Hematopoietic multipotent progenitor cell treated with erythropoietin and hydrocortisone succinate and interleukin-3 and kit ligand, for 17 days (in vitro differentiated cells): Measurements from ENCODE around the gene PITX2.

Experiments
- DNase-seq: peaks from one replicate; pipeline ENCODE4 v3.0.0-alpha.2; 2015; ENCODE audit warnings: low spot score

PITX2 gene

DNA sequence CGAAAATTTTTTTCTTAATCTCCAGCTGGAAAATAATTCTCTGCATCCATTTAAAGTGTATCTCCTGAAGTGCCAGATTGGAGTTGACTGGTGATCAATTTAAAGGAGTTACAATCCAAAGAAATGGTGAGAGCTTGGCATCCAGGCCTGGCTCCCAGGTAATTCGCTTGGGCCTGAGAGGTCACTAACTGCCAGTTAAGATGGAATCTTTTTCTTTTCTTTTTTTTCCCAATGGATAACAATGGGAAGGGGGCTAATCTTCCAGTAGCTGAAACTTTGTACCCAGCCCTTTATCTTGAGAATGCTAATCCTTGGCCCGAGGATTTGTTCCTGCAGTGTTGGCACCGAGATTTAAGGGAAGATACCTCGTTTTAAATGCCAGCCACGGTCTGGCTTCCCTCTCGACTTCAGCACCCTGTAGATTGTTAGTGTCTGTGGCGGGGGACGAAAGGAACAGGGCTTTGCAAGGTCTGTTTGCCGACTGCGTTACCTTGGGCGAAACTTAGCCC is 13.3 kb upstream of the PITX2 start:
- no peak for DNase-seq

- no peak for DNase-seq
These were observed 12.4 kb upstream of the PITX2 start for GRCh38 chr4:110635163-110635865.

- no peak for DNase-seq
These were observed 11.7 kb upstream of the PITX2 start for GRCh38 chr4:110634350-110635162.

- no peak for DNase-seq
These were observed 10.8 kb upstream of the PITX2 start for GRCh38 chr4:110633358-110634341.

- no peak for DNase-seq
These were observed 9.9 kb upstream of the PITX2 start for GRCh38 chr4:110632506-110633357.

GRCh38 chr4:110631584-110632505 is 9.0 kb upstream of the PITX2 start:
- peak; percentile 25 for DNase-seq

- DNase-seq, result no peak
These were observed 8.0 kb upstream of the PITX2 start for GRCh38 chr4:110630688-110631402.

DNA sequence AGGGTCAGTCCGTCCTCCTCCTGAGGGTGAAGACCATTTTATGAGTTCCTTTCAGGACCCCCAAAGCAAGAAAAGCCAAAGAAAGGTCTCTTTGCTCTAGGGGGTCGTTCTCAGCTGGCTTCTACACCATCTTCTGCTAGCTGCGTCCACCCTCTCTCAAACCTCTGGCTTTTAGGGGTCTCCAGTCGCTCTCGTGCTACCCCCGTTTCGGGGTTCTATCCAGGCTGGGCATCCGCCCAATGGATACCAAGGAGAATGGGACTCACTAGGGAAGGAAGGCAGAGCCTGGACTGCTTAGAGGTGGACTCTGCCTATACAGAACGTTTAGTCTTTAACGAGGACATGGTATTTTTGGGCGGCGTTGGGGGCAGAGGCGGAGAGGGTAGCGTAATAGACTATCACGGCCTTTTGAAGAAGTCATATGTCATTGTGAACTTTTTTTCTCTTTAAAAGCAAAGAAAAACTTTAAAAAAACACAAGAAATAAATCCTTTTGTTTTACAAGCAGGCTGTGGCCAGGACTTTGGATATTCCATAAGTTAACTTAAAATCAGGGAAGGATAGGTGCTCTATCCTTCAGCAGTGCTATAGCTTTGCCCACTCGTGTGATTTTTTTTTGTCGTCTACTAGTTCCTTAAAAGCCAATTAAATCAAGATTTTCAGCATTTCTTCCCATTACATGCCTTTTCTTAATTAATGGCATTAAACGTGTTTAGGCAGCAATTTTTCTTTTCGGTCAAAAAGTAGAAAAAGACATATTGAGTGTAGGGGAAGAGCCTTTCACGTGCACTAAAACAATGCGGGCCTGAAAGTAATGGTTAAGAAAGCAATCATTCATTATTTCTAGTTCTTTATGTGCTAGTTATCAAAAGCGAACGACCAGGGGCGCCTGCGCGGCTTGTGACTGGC is 7.2 kb upstream of the PITX2 start:
- no peak for DNase-seq

DNA sequence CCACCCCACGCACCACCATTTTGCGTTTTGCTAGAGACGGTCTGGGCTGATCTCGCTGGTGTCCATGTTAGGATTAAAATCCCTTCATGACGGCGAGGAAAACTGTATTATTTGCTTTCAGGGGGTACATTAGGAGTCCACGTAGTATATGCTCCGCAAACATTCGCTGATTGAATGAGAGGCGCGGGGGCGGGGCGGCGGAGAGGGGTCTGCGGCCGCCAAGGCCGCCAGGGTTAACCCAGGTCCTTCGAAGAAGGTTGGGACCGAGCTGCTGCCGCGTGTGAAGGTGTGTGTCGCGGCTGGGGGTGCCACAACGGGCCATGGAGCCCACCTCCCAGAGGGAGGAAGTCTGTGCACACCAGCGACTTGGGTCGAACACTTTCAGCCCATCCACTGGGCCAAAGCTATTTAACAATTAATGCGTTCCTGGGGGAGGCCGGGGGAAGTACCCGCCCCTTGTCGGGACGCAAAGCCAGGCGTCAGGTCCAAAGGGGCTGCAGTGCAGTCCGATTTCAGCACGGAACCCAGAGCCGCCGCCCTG is 6.4 kb upstream of the PITX2 start:
- DNase-seq, result no peak

GRCh38 chr4:110628663-110629213 is 5.9 kb upstream of the PITX2 start:
- no peak for DNase-seq

DNA sequence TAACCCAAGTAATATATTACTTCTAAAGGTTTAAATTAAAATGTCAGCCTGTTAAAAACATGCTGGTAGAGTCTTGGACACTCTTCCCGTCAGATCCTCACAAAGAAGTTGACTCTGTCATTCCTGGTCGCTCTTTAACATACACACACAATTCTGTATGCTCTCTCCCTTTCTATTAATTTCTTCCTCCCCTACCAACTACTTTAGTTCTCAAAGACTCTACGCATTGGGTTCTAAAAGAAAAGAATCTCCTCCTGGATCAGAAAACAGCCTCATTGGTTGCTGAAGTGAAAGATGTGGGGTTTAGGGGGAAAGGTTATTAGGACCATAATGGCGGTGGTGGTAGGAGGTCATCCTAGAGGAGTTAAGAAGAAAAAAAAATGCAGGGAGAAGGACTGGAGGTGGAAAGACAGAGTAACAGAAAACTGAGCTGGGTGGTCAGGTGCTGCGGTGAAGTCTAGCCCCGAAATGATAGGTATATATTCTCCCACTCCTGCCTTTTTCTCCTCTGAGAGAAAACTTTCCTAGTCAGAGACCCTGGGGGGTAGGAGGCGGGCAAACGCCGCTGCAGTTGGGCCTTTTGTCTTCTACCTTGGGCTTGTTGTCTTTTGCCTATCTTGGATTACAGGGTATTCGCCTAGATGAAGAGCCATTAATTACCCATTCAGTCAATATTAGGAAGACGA is 5.2 kb upstream of the PITX2 start:
- no peak for DNase-seq

DNA sequence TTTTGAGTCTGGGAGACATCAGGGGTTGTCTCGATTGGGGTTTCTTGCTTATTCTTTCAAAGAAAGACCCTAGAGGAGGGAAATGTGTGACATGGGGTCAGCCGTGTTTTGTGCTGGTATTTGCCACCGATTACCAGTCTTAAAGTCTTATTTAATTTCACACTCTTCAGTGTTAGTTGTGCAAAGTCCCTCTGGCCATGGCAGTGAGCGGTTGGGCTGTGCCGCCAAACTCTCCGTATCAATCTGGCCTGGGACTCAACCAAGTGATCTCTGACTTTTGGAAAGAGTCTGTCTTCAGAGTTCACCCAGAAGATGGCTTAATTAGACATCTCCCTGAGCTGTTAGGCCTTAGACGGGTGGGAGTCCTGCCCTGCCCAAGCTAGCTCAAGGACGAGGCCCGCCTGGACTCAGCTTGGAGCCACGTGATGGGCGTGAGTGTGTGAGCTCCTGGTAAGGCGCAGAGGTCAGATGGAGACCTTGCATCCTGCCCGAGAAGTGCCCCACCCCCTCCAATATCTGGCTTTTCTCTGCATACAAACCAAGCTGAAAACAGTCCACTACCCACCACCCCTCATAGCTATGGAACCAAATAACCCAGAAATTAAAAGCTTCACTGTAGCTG is 3.8 kb upstream of the PITX2 start:
- no peak for DNase-seq

- DNase-seq, result no peak
These were observed 2.8 kb upstream of the PITX2 start for GRCh38 chr4:110625576-110626257.

GRCh38 chr4:110624904-110625494 is 2.1 kb upstream of the PITX2 start:
- no peak for DNase-seq

- no peak for DNase-seq
These were observed 1.5 kb upstream of the PITX2 start for GRCh38 chr4:110624398-110624780.
